Prostate gland (tissue), 2 donors: ENCODE measurements around the gene SLC25A11.

Experiments used
- CTCF ChIP-seq, 4 experiments: fragments of 200-600 bp in 2 of 4; fragments of 450-650 bp in 2 of 4; sonication (generic) in 2 of 4; IDR thresholded peaks; 1 replicate in 3 of 4; 2 replicates in 1 of 4; pipeline ENCODE4 v1.5.1; 2016 to 2019; ENCODE audit warnings: antibody characterized with exemption in 4 of 4, mild to moderate bottlenecking in 2 of 4, moderate library complexity in 2 of 4
- POLR2A ChIP-seq: fragments of 450-650 bp; IDR thresholded peaks from one replicate; pipeline ENCODE4 v1.6.1; 2016; ENCODE audit warnings: antibody characterized with exemption, mild to moderate bottlenecking
- POLR2AphosphoS5 ChIP-seq: sonication (generic); formaldehyde crosslinking; IDR thresholded peaks from one replicate; pipeline ENCODE4 v1.6.1; 2017; ENCODE audit warnings: antibody characterized with exemption

- peak; percentile 31 for TF ChIP-seq POLR2AphosphoS5
- peak; percentile 62 to 73 (median 70) for TF ChIP-seq CTCF (IDR thresholded peaks at IDR 0.05)
- TF ChIP-seq POLR2A: no peak
Measured at GRCh38 chr17:4980644-4981216, 40.9 kb upstream of the SLC25A11 start.
